ENCODE measurements around the gene CYTIP. TPM values are rescaled to one million over a fixed set of nuclear protein-coding genes. Genes with fewer than 3 reads are reported as not detected.

Gene CYTIP
- total RNA-seq, 1 donor from 2014 or later: 0.54 TPM

GRCh38 chr2:157460897-157461296, 17.0 kb upstream of the CYTIP start:
- Histone ChIP-seq H3K79me2 (ENCODE audit: low read depth) (no peaks in the 10 kb centered on the region), H3K9me3 (ENCODE audit: low read depth) (no peaks in the 10 kb centered on the region), H3K27ac (no peak overlapping the region), H3K27me3 (no peaks in the 10 kb centered on the region), H3K4me1 (peaks cover 19% of the 10 kb centered on the region), H2AFZ (replicated peaks) (peak overlapping the region; percentile 69), H3K36me3 (no peaks in the 10 kb centered on the region), H4K20me1 (ENCODE audit: low read depth) (no peaks in the 10 kb centered on the region), H3K4me3 (no peak overlapping the region), H3F3A (ENCODE audit: low read depth) (no peaks in the 10 kb centered on the region), H3K4me2 (no peak overlapping the region), H3K9ac (no peak overlapping the region)
- Mint-ChIP-seq H3K27ac (no peak overlapping the region), H3K4me1 (peaks cover 6% of the 10 kb centered on the region), H3K9me3 (no peaks in the 10 kb centered on the region), H3K36me3 (no peaks in the 10 kb centered on the region), H3K27me3 (ENCODE audit: insufficient read depth, low read depth) (no peaks in the 10 kb centered on the region), H3K4me3 (no peak overlapping the region)
- no peak for TF ChIP-seq EZH2 (IDR thresholded peaks at IDR 0.05)
- TF ChIP-seq EZH2phosphoT487 (IDR thresholded peaks at IDR 0.05): no peak
- TF ChIP-seq CTCF (IDR thresholded peaks at IDR 0.05): no peak
- DNase-seq (ENCODE audit: low spot score): no peak

- H3K9me3 ChIP-seq (ENCODE audit: low read depth): no peaks in the 10 kb centered on the region
- H3F3A ChIP-seq (ENCODE audit: low read depth): no peaks in the 10 kb centered on the region
- peaks cover 19% of the 10 kb centered on the region for H3K4me1 ChIP-seq
- no peak overlapping the region for H3K4me2 ChIP-seq
- H2AFZ ChIP-seq (replicated peaks): peak overlapping the region; percentile 69
- no peak overlapping the region for H3K4me3 ChIP-seq
- TF ChIP-seq CTCF (IDR thresholded peaks at IDR 0.05): no peak
- TF ChIP-seq EZH2phosphoT487 (IDR thresholded peaks at IDR 0.05): no peak
- TF ChIP-seq EZH2 (IDR thresholded peaks at IDR 0.05): no peak
- H3K9ac ChIP-seq: no peak overlapping the region
- H3K27me3 ChIP-seq: no peaks in the 10 kb centered on the region
- H3K4me1 Mint-ChIP-seq: peaks cover 6% of the 10 kb centered on the region
- H3K79me2 ChIP-seq (ENCODE audit: low read depth): no peaks in the 10 kb centered on the region
- H4K20me1 ChIP-seq (ENCODE audit: low read depth): no peaks in the 10 kb centered on the region
- no peaks in the 10 kb centered on the region for H3K27me3 Mint-ChIP-seq (ENCODE audit: insufficient read depth, low read depth)
- H3K27ac ChIP-seq: no peak overlapping the region
- H3K36me3 ChIP-seq: no peaks in the 10 kb centered on the region
- H3K27ac Mint-ChIP-seq: no peak overlapping the region
- H3K4me3 Mint-ChIP-seq: no peak overlapping the region
- H3K36me3 Mint-ChIP-seq: no peaks in the 10 kb centered on the region
- DNase-seq (ENCODE audit: low spot score): no peak
- no peaks in the 10 kb centered on the region for H3K9me3 Mint-ChIP-seq
Observed at GRCh38 chr2:157460384-157460837, 16.5 kb upstream of the CYTIP start.

- Histone ChIP-seq H3K9me3 (ENCODE audit: low read depth) (no peaks in the 10 kb centered on the region), H3F3A (ENCODE audit: low read depth) (no peaks in the 10 kb centered on the region), H3K27me3 (no peaks in the 10 kb centered on the region), H3K4me1 (peaks cover 19% of the 10 kb centered on the region), H3K27ac (no peak overlapping the region), H4K20me1 (ENCODE audit: low read depth) (no peaks in the 10 kb centered on the region), H2AFZ (replicated peaks) (peak overlapping the region; percentile 69), H3K4me3 (no peak overlapping the region), H3K9ac (no peak overlapping the region), H3K36me3 (no peaks in the 10 kb centered on the region), H3K79me2 (ENCODE audit: low read depth) (no peaks in the 10 kb centered on the region), H3K4me2 (no peak overlapping the region)
- Mint-ChIP-seq H3K9me3 (no peaks in the 10 kb centered on the region), H3K27ac (no peak overlapping the region), H3K27me3 (ENCODE audit: insufficient read depth, low read depth) (no peaks in the 10 kb centered on the region), H3K36me3 (no peaks in the 10 kb centered on the region), H3K4me3 (no peak overlapping the region), H3K4me1 (peaks cover 6% of the 10 kb centered on the region)
- no peak for TF ChIP-seq CTCF (IDR thresholded peaks at IDR 0.05)
- TF ChIP-seq EZH2phosphoT487 (IDR thresholded peaks at IDR 0.05): no peak
- no peak for TF ChIP-seq EZH2 (IDR thresholded peaks at IDR 0.05)
- no peak for DNase-seq (ENCODE audit: low spot score)
Observed at GRCh38 chr2:157459486-157459885, 15.6 kb upstream of the CYTIP start.
